ENCODE results near the gene ATP6V0D1.

The ATP6V0D1 gene

DNA sequence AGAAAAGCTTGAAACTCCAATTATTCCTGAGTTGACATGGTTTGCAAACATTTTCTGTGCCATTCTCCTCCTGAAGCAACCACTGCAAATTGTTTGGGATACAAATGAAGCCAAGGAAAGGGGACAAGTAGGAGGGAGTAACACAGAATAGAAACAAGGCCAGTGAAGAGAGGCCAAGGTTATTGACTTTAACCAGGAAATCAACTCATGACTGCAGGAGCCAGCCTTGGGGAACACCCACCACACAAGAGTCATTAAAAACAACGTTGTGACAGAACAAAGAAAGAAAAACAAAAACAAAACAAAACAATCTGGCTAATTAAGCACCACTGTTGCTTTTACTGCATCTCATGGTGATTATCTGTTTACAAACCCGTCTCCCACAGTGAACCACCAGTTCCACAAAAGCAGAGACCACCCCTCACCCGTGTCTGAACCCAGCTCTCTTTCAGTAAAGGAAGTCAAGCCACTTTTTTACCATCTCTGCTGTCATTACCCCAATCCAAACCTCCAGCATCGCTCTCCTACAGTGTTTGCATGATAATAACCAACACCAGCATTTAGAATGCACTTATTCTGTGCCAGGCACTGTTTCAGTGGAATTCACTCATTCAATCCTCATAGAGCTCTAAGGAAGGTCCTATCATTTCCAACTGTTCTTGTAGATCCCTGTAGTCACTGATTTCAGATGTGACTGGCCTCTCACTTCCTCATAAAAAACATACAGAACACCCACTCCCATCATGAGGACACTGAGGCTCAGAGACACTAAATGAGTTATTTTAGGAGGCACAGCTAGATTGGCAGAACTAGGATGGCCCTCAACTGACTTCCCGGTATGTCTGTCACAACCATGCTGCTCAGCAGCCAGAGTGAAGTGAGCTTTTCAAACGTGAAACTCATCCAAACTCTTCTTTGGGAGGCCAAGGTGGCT lies 66.7 kb downstream of the ATP6V0D1 start:
- H3K9ac ChIP-seq (ENCODE audit: low read depth, low read length), result no peak overlapping the region
- peaks cover 9% of the 10 kb centered on the region for H3K4me1 ChIP-seq (ENCODE audit: control insufficient read depth, insufficient read depth, low read length)
- H3K27ac ChIP-seq (ENCODE audit: low read depth, low read length), result no peak overlapping the region
- no peaks in the 10 kb centered on the region for H3K27me3 ChIP-seq (ENCODE audit: control insufficient read depth, insufficient read depth, low read length)
- H3K36me3 ChIP-seq (ENCODE audit: control insufficient read depth, insufficient read depth, low read length), result no peaks in the 10 kb centered on the region
- no peak overlapping the region for H3K4me3 ChIP-seq (ENCODE audit: low read depth, low read length)
- H3K9me3 ChIP-seq (ENCODE audit: control insufficient read depth, insufficient read depth, low read length), result no peaks in the 10 kb centered on the region

DNA sequence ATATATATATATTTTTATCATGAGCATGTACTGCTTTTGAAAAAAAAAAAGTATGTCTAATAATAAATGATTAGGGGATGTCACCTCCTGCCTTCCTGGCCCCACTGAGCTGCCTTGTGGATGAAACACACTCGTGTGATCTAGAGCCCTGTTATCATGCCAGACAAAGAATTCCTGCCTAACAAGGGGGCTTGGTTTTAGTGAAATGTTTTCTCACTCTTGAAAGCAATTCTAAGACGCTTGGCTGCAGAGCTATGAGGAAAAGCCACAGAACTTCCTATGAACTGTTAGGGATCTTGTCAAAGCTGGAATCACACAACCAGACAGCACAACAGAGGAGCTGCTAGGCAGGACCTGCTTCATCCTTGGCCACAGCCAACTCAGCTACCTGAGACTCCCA lies 68.7 kb downstream of the ATP6V0D1 start:
- Histone ChIP-seq H3K9me3 (ENCODE audit: control insufficient read depth, insufficient read depth, low read length) (no peaks in the 10 kb centered on the region), H3K4me3 (ENCODE audit: low read depth, low read length) (no peak overlapping the region), H3K27me3 (ENCODE audit: control insufficient read depth, insufficient read depth, low read length) (no peaks in the 10 kb centered on the region)

DNA sequence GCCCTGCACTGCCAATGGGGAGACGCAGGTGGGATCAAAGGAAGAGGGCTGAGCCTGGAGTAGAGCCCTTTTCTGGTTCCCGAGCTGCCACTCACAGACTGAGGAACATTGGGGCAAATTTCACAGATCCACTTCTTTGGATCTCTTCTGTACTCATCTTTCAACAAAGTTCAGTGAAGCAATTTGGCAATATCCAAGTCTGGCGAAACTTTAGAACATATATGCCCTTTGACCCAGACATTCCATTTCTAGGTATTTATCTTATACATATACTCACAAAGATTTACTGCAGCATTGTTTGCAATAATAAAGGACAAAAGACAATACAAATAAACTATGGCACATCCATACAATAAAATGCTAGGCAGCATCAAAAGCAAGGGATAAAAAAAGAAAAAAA lies 69.6 kb downstream of the ATP6V0D1 start:
- Histone ChIP-seq H3K9me3 (ENCODE audit: control insufficient read depth, insufficient read depth, low read length) (no peaks in the 10 kb centered on the region), H3K27ac (ENCODE audit: low read depth, low read length) (no peak overlapping the region), H3K4me3 (ENCODE audit: low read depth, low read length) (no peak overlapping the region), H3K27me3 (ENCODE audit: control insufficient read depth, insufficient read depth, low read length) (no peaks in the 10 kb centered on the region), H3K4me1 (ENCODE audit: control insufficient read depth, insufficient read depth, low read length) (peaks cover 21% of the 10 kb centered on the region), H3K36me3 (ENCODE audit: control insufficient read depth, insufficient read depth, low read length) (no peaks in the 10 kb centered on the region), H3K9ac (ENCODE audit: low read depth, low read length) (no peak overlapping the region)

More for the DNA sequence above, 68.7 kb downstream of the ATP6V0D1 start:
- Histone ChIP-seq H3K27ac (ENCODE audit: low read depth, low read length) (no peak overlapping the region), H3K4me1 (ENCODE audit: control insufficient read depth, insufficient read depth, low read length) (peaks cover 14% of the 10 kb centered on the region), H3K9ac (ENCODE audit: low read depth, low read length) (no peak overlapping the region), H3K36me3 (ENCODE audit: control insufficient read depth, insufficient read depth, low read length) (no peaks in the 10 kb centered on the region)

DNA sequence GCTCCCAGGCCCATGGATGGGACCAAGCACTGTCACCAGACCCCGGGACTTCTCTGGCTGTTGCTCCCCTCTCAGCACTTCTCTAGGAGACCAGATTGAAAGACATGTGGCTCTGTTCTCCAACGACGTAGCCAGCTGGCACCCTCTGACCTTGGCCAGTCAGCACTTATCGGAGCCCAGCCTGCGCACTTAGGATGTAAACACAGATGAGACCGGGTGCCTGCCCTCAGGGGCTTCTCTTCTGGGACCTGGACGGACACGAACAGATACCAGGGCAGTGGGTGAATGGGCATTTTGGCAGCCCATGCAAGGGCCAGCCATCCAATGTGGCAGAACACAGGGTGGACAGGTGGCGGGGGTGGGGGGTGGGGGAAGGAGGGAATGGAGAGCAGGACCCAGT lies 71.3 kb downstream of the ATP6V0D1 start:
- Histone ChIP-seq H3K4me1 (ENCODE audit: control insufficient read depth, insufficient read depth, low read length) (peaks cover 21% of the 10 kb centered on the region), H3K27ac (ENCODE audit: low read depth, low read length) (no peak overlapping the region), H3K9me3 (ENCODE audit: control insufficient read depth, insufficient read depth, low read length) (no peaks in the 10 kb centered on the region), H3K4me3 (ENCODE audit: low read depth, low read length) (no peak overlapping the region), H3K27me3 (ENCODE audit: control insufficient read depth, insufficient read depth, low read length) (no peaks in the 10 kb centered on the region), H3K36me3 (ENCODE audit: control insufficient read depth, insufficient read depth, low read length) (no peaks in the 10 kb centered on the region), H3K9ac (ENCODE audit: low read depth, low read length) (no peak overlapping the region)

DNA sequence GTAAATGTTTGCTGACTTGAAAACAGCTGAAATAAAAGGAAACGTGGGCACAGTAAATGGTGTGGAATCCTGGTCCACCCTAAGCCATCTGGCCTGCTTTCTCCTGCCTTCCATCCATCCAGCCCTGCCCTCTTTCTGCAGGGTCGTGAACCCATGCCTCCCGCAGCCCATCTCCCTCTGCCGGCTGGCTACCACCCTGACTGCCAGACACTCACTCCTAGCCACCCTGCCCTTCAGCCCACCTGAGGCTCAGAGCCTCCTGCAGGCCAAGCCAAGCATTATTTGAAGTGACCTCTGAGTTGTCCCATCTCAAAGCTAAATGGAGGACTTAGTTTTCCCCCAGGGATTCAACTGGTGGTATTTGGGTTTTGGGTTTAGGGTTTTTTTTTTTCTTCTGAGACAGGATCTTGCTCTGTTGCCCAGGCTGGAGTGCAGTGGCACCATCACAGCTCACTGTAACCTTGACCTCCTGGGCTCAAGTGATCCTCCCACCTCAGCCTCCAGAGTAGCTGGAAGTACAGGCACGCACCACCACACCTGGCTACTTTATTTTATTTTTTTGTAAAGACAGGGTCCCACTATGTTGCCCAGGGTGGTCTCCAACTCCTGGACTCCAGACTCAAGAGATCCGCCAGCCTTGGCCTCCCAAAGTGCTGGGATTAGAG lies 73.0 kb downstream of the ATP6V0D1 start:
- no peak overlapping the region for H3K9ac ChIP-seq (ENCODE audit: low read depth, low read length)
- no peaks in the 10 kb centered on the region for H3K9me3 ChIP-seq (ENCODE audit: control insufficient read depth, insufficient read depth, low read length)
- H3K27ac ChIP-seq (ENCODE audit: low read depth, low read length), result no peak overlapping the region
- no peaks in the 10 kb centered on the region for H3K27me3 ChIP-seq (ENCODE audit: control insufficient read depth, insufficient read depth, low read length)
- H3K4me1 ChIP-seq (ENCODE audit: control insufficient read depth, insufficient read depth, low read length), result peaks cover 17% of the 10 kb centered on the region; the same call in 1 of the 2 replicates
- no peaks in the 10 kb centered on the region for H3K36me3 ChIP-seq (ENCODE audit: control insufficient read depth, insufficient read depth, low read length)
- no peak overlapping the region for H3K4me3 ChIP-seq (ENCODE audit: low read depth, low read length)

DNA sequence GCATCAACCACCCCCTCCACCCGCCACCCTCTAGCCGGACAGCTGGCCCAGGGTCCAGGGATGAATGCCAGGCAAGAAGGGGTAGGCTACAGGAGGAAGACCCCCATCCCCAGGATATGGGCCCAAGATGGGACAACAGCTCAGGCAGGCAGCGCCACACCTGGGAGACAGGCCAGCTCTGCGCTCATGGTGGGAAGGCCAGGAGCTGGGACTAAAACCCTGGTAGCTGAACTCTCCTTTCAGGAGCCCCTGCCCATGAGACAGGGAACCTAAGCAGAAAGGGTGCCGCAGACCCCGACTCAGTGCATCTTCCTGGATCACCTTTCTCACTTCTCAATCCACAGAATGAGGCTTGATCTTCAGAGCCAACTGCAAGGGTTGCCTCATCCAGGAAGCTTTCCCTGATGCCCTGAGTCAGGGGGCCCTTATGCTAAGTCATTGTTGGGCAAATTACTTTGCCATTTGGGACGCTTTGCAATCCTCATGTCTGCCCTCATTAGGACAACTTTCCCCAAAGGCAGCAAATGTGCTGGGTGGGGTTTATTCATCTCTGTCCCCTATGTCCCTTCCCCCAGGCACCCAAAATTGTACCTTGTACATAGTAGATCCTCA lies 73.7 kb downstream of the ATP6V0D1 start:
- no peak overlapping the region for H3K4me3 ChIP-seq (ENCODE audit: low read depth, low read length)
- H3K27me3 ChIP-seq (ENCODE audit: control insufficient read depth, insufficient read depth, low read length), result no peaks in the 10 kb centered on the region
- no peak overlapping the region for H3K9ac ChIP-seq (ENCODE audit: low read depth, low read length)
- H3K36me3 ChIP-seq (ENCODE audit: control insufficient read depth, insufficient read depth, low read length), result no peaks in the 10 kb centered on the region
- H3K4me1 ChIP-seq (ENCODE audit: control insufficient read depth, insufficient read depth, low read length), result peaks cover 17% of the 10 kb centered on the region; the same call in 1 of the 2 replicates
- no peak overlapping the region for H3K27ac ChIP-seq (ENCODE audit: low read depth, low read length)
- no peaks in the 10 kb centered on the region for H3K9me3 ChIP-seq (ENCODE audit: control insufficient read depth, insufficient read depth, low read length)

DNA sequence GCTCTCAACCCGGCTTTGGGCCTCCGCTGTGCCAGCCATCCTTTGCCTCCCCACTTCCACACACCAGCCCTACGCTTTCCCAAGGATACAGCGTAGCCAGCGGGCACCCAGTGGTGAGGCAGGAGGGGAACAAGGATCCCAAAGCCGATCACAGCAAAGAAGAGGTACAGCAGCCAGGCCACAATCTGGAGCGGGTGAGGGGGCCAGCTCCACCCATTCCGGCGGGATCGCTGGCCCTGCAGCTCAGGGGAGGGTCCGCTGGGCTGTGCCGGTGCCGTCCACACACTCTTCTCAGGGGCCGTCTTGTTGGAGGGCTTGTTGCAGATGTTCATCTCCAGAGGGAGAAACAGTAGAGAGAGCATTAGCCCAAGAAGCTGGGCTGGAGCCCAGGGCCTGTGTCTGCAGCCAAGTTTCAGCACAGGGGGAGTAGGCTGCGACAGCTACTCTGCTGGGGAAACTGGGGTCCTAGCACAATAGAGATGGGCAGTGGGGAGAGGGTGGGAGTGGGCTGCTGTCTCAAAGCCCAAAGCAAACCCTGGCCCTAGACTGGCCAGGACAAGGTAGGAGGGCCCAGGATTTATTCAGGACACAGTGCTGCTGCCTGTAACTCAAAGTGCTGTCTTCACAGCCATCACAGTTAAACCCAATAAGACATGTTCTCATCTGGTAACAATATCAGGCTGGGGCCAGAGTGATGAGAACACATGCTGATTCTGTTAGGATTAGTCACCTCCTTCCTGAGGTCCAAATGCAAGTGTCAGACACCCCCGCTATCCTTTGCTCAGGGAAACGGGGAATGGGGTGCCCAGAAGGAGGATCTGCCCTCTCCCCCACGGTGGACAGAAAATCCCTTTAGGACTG lies 74.6 kb downstream of the ATP6V0D1 start:
- Histone ChIP-seq H3K9ac (ENCODE audit: low read depth, low read length) (no peak overlapping the region), H3K4me3 (ENCODE audit: low read depth, low read length) (no peak overlapping the region), H3K36me3 (ENCODE audit: control insufficient read depth, insufficient read depth, low read length) (no peaks in the 10 kb centered on the region), H3K4me1 (ENCODE audit: control insufficient read depth, insufficient read depth, low read length) (peaks cover 17% of the 10 kb centered on the region; the same call in 1 of the 2 replicates), H3K27me3 (ENCODE audit: control insufficient read depth, insufficient read depth, low read length) (no peaks in the 10 kb centered on the region; the same call in 1 of the 2 replicates), H3K9me3 (ENCODE audit: control insufficient read depth, insufficient read depth, low read length) (no peaks in the 10 kb centered on the region), H3K27ac (ENCODE audit: low read depth, low read length) (no peak overlapping the region)

DNA sequence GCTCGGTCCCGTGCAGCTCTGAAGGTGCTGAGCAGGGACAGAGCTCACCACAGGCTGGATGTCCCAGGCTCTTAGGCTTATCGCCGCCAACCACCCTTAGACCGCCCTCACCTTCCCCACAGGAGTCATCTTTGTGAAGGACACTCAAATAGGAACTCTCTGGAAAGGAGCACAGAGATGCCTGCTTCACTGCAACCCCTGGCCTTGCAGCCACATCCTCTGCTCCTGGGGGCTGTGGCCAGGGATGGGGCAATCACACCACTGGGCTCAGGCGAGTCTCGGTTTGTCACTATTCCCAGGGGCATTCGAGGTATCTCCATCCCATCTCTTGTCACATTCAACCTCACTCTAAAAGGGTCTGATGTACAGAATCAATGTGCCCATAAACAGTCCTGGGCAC lies 75.6 kb downstream of the ATP6V0D1 start:
- H3K27me3 ChIP-seq (ENCODE audit: control insufficient read depth, insufficient read depth, low read length), result no peaks in the 10 kb centered on the region; the same call in 1 of the 2 replicates
- H3K4me1 ChIP-seq (ENCODE audit: control insufficient read depth, insufficient read depth, low read length), result peaks cover 17% of the 10 kb centered on the region; the same call in 1 of the 2 replicates
- no peak overlapping the region for H3K27ac ChIP-seq (ENCODE audit: low read depth, low read length)
- H3K9ac ChIP-seq (ENCODE audit: low read depth, low read length), result no peak overlapping the region
- no peaks in the 10 kb centered on the region for H3K36me3 ChIP-seq (ENCODE audit: control insufficient read depth, insufficient read depth, low read length)
- H3K9me3 ChIP-seq (ENCODE audit: control insufficient read depth, insufficient read depth, low read length), result no peaks in the 10 kb centered on the region
- H3K4me3 ChIP-seq (ENCODE audit: low read depth, low read length), result no peak overlapping the region

DNA sequence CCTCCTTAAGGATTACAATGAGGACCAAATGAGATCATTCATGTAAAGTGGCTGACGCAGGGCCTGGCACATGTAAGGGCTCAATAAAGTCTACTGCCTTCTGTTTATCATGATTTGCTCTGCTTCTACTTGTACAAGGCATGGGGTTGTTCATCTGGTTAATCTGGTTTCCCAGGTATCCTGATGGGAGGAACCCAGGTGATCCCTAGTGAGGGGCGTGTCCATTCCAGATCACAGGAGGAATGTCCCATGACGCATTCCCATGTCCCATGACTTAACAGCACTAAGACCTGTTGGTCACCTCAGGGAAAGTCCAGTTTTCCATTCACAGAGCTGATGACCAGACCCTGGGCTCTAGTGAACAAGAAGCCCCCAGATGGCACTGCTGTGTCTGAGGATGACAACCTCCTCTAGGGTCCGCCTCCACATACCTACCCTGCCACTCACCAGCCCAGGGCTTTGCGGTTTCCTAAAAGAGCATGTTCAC lies 76.2 kb downstream of the ATP6V0D1 start:
- peaks cover 14% of the 10 kb centered on the region for H3K4me1 ChIP-seq (ENCODE audit: control insufficient read depth, insufficient read depth, low read length)
- H3K9ac ChIP-seq (ENCODE audit: low read depth, low read length), result no peak overlapping the region
- no peaks in the 10 kb centered on the region; the same call in 1 of the 2 replicates for H3K27me3 ChIP-seq (ENCODE audit: control insufficient read depth, insufficient read depth, low read length)
- H3K4me3 ChIP-seq (ENCODE audit: low read depth, low read length), result no peak overlapping the region
- no peaks in the 10 kb centered on the region for H3K36me3 ChIP-seq (ENCODE audit: control insufficient read depth, insufficient read depth, low read length)
- no peak overlapping the region for H3K27ac ChIP-seq (ENCODE audit: low read depth, low read length)
- no peaks in the 10 kb centered on the region for H3K9me3 ChIP-seq (ENCODE audit: control insufficient read depth, insufficient read depth, low read length)

DNA sequence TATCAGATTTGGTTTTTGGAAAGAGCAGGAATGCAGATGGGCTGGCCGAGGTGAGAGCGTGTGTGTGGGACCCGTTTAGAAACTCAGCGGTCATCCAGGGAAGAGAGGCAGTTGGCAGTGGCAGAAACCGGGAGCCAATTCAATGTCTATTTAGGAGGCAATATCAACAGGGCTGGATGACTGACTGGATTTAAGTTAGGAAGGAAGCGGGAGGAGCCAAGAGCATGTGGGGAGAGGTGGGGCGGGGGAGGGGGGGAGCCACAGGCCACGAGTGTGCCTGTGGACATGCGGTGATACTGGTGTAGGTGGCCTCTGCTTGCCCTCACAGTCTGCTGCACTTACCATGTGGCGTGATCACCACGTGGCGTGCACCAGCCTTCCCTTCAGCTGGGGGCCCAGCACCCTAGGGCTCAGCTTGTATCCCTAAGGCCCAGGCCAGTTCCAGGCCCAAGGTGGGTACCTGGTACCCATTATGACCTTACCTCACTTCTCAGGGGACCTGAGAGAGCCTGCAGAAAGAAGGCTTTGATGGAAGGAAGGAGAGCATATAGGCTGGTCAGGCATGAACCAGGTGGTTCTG lies 76.9 kb downstream of the ATP6V0D1 start:
- Histone ChIP-seq H3K9ac (ENCODE audit: low read depth, low read length) (no peak overlapping the region), H3K4me3 (ENCODE audit: low read depth, low read length) (no peak overlapping the region), H3K4me1 (ENCODE audit: control insufficient read depth, insufficient read depth, low read length) (peaks cover 17% of the 10 kb centered on the region), H3K36me3 (ENCODE audit: control insufficient read depth, insufficient read depth, low read length) (no peaks in the 10 kb centered on the region), H3K27ac (ENCODE audit: low read depth, low read length) (no peak overlapping the region), H3K9me3 (ENCODE audit: control insufficient read depth, insufficient read depth, low read length) (no peaks in the 10 kb centered on the region), H3K27me3 (ENCODE audit: control insufficient read depth, insufficient read depth, low read length) (peaks cover 3% of the 10 kb centered on the region)
